HEK293T (cell line): ENCODE measurements around the gene MPHOSPH10.

Experiments
- CTCF ChIA-PET: fragments of 350-600 bp; formaldehyde crosslinking; extraction: SDS; loops from one replicate; lab custom pipeline; 2021; ENCODE audit warnings: antibody characterized with exemption, inconsistent platforms; lab: Yijun Ruan, JAX
- POLR2A ChIA-PET: fragments of 350-600 bp; formaldehyde crosslinking; extraction: SDS; loops from one replicate; lab custom pipeline; 2020; ENCODE audit warnings: antibody characterized with exemption, inconsistent platforms; lab: Yijun Ruan, JAX
- DNase-seq: peaks from one replicate; pipeline ENCODE4 v3.0.0; 2012; ENCODE audit warnings: mixed read lengths; ENCODE audit errors: extremely low spot score
- ARNT ChIP-seq: fragments of 450-650 bp; IDR thresholded peaks from 2 replicates; pipeline ENCODE4 v1.6.1; 2017; ENCODE audit warnings: mild to moderate bottlenecking
- BHLHE40 ChIP-seq: fragments of 450-650 bp; IDR thresholded peaks from 2 replicates; pipeline ENCODE4 v1.6.1; 2016; ENCODE audit warnings: mild to moderate bottlenecking, moderate library complexity, borderline replicate concordance
- CTBP1 ChIP-seq: fragments of 450-650 bp; IDR thresholded peaks from 2 replicates; pipeline ENCODE4 v1.6.1; 2016; ENCODE audit warnings: borderline replicate concordance
- ELF4 ChIP-seq: fragments of 450-650 bp; IDR thresholded peaks from 2 replicates; pipeline ENCODE4 v1.6.1; 2017; ENCODE audit warnings: antibody characterized with exemption
- FOXA1 ChIP-seq: fragments of 450-650 bp; IDR thresholded peaks from 2 replicates; pipeline ENCODE4 v1.6.1; 2016; ENCODE audit warnings: mild to moderate bottlenecking
- FOXK2 ChIP-seq: fragments of 450-650 bp; IDR thresholded peaks from 2 replicates; pipeline ENCODE4 v1.6.1; 2016; ENCODE audit warnings: mild to moderate bottlenecking
- FOXM1 ChIP-seq: fragments of 450-650 bp; IDR thresholded peaks from 2 replicates; pipeline ENCODE4 v1.6.1; 2017; ENCODE audit warnings: mild to moderate bottlenecking, borderline replicate concordance
- HDGF ChIP-seq: fragments of 450-650 bp; IDR thresholded peaks from 2 replicates; pipeline ENCODE4 v1.6.1; 2017; ENCODE audit warnings: antibody characterized with exemption, borderline replicate concordance
- L3MBTL2 ChIP-seq: fragments of 450-650 bp; conservative IDR thresholded peaks from 2 replicates; pipeline ENCODE4 v1.6.1; 2016; ENCODE audit warnings: mild to moderate bottlenecking
- LEF1 ChIP-seq: fragments of 450-650 bp; IDR thresholded peaks from 2 replicates; pipeline ENCODE4 v1.6.1; 2017; ENCODE audit warnings: mild to moderate bottlenecking, borderline replicate concordance
- NFRKB ChIP-seq: fragments of 450-650 bp; IDR thresholded peaks from 2 replicates; pipeline ENCODE4 v1.6.1; 2016; ENCODE audit warnings: mild to moderate bottlenecking, moderate library complexity
- PKNOX1 ChIP-seq: fragments of 450-650 bp; IDR thresholded peaks from 2 replicates; pipeline ENCODE4 v1.6.1; 2016
- SP1 ChIP-seq: fragments of 450-650 bp; IDR thresholded peaks from 2 replicates; pipeline ENCODE4 v1.6.1; 2017
- SUZ12 ChIP-seq: fragments of 450-650 bp; IDR thresholded peaks from 2 replicates; pipeline ENCODE4 v1.6.1; 2016; ENCODE audit warnings: mild to moderate bottlenecking
- TARDBP ChIP-seq: fragments of 450-650 bp; IDR thresholded peaks from 2 replicates; pipeline ENCODE4 v1.6.1; 2016
- ZNF384 ChIP-seq: fragments of 450-650 bp; IDR thresholded peaks from 2 replicates; pipeline ENCODE4 v1.6.1; 2016

The MPHOSPH10 gene

GRCh38 chr2:71153585-71154224, 23.3 kb downstream of the MPHOSPH10 start:
- DNase-seq: no peak
- ChIA-PET POLR2A (no interaction called here), CTCF (interaction anchor here (3.7 kb wide), 1 partner anchor 53 kb away, joined by 11 read pairs; no protein-coding TSS in a partner anchor)
- TF ChIP-seq ARNT (no peak), CTBP1 (no peak), L3MBTL2 (no peak), HDGF (no peak), LEF1 (no peak), FOXA1 (no peak)

GRCh38 chr2:71154279-71154678, 23.8 kb downstream of the MPHOSPH10 start:
- no peak for TF ChIP-seq SUZ12
- no peak for TF ChIP-seq FOXA1
- TF ChIP-seq ELF4: no peak
- TF ChIP-seq ZNF384: no peak
- TF ChIP-seq CTBP1: no peak
- TF ChIP-seq FOXK2: no peak
- TF ChIP-seq LEF1: no peak
- no peak for TF ChIP-seq TARDBP
- no peak for TF ChIP-seq HDGF
- TF ChIP-seq L3MBTL2: no peak
- no peak for TF ChIP-seq PKNOX1
- no peak for TF ChIP-seq ARNT
- DNase-seq: no peak
- ChIA-PET CTCF (interaction anchor here (0.6 to 3.7 kb wide), 2 partner anchors 13 to 53 kb away, joined by 3 to 11 read pairs; no protein-coding TSS in a partner anchor), POLR2A (interaction anchor here (0.9 kb wide), 1 partner anchor 23 kb away, joined by 4 read pairs; no protein-coding TSS in a partner anchor)

GRCh38 chr2:71154798-71155197, 24.4 kb downstream of the MPHOSPH10 start:
- DNase-seq: peak; percentile 35
- ChIA-PET CTCF (interaction anchor here (0.6 to 3.7 kb wide), 2 partner anchors 12 to 54 kb away, joined by 3 to 11 read pairs; no protein-coding TSS in a partner anchor), POLR2A (interaction anchor here (0.9 kb wide), 1 partner anchor 24 kb away, joined by 4 read pairs; no protein-coding TSS in a partner anchor)
- TF ChIP-seq NFRKB: no peak
- TF ChIP-seq LEF1: no peak

GRCh38 chr2:71155846-71156245, 25.4 kb downstream of the MPHOSPH10 start:
- no peak for DNase-seq
- no peak for TF ChIP-seq FOXA1
- TF ChIP-seq NFRKB: no peak
- TF ChIP-seq FOXK2: no peak
- no peak for TF ChIP-seq PKNOX1
- TF ChIP-seq ELF4: no peak
- no peak for TF ChIP-seq CTBP1
- TF ChIP-seq TARDBP: no peak
- TF ChIP-seq L3MBTL2: no peak
- no peak for TF ChIP-seq ARNT
- no peak for TF ChIP-seq LEF1
- no peak for TF ChIP-seq HDGF
- no peak for TF ChIP-seq ZNF384
- POLR2A ChIA-PET: interaction anchor here (1.0 to 1.1 kb wide), 2 partner anchors 87 to 176 kb away, joined by 3 read pairs; partner anchors contain the start of genes NAGK and ZNF638
- CTCF ChIA-PET: interaction anchor here (0.7 to 3.7 kb wide), 3 partner anchors 25 to 174 kb away, joined by 3 to 11 read pairs (median 5); partner anchors contain the start of gene MPHOSPH10

- no peak for DNase-seq
- TF ChIP-seq BHLHE40 (no peak), SP1 (no peak), FOXM1 (no peak), NFRKB (no peak), FOXK2 (no peak), SUZ12 (no peak), HDGF (no peak), ZNF384 (no peak), CTBP1 (no peak), ELF4 (no peak), FOXA1 (no peak), LEF1 (no peak), L3MBTL2 (no peak), ARNT (no peak), PKNOX1 (no peak)
- ChIA-PET CTCF (interaction anchor here (0.7 to 3.7 kb wide), 5 partner anchors 8 to 348 kb away, joined by 3 to 11 read pairs (median 3); partner anchors contain the start of gene MPHOSPH10), POLR2A (interaction anchor here (1.0 to 1.1 kb wide), 2 partner anchors 88 to 175 kb away, joined by 3 read pairs; partner anchors contain the start of genes NAGK and ZNF638)
Observed at GRCh38 chr2:71156573-71156972, 26.1 kb downstream of the MPHOSPH10 start.
